SU-DHL-6 (cell line): ENCODE data around the gene RNF167.
A peak's percentile ranks its signal among the peaks of the same experiment; 100 is the strongest.

Experiments
- H2AFZ ChIP-seq: fragments of 200-600 bp; sonication (generic); 2 replicates; pipeline ENCODE4 v1.6.1; 2014; ENCODE audit warnings: low read depth, mild to moderate bottlenecking, moderate library complexity, mixed read lengths, antibody characterized with exemption, low read length; ENCODE audit not compliant: severe bottlenecking
- H3F3A ChIP-seq: fragments of 200-600 bp; shearing (Covaris generic); 2 replicates; pipeline ENCODE4 v1.6.0; 2016; ENCODE audit warnings: antibody characterized with exemption, mild to moderate bottlenecking; ENCODE audit not compliant: insufficient read depth
- H3K27ac ChIP-seq: fragments of 200-600 bp; sonication (generic); 2 replicates; pipeline ENCODE4 v1.5.1; 2016; ENCODE audit warnings: low read depth, mild to moderate bottlenecking, low read length, moderate library complexity, mixed read lengths
- H3K27me3 ChIP-seq: fragments of 200-600 bp; sonication (generic), shearing (Covaris generic); 2 replicates; pipeline ENCODE4 v1.6.0; 2014; ENCODE audit warnings: mild to moderate bottlenecking, low read length
- H3K36me3 ChIP-seq: fragments of 200-600 bp; sonication (generic); 2 replicates; pipeline ENCODE4 v1.6.1; 2014; ENCODE audit warnings: mild to moderate bottlenecking, low read length, mixed read lengths
- H3K4me2 ChIP-seq: fragments of 300-600, 200-600 bp; shearing (Covaris generic), sonication (generic); 2 replicates; pipeline ENCODE4 v1.6.0; 2014; ENCODE audit warnings: low read length, low read depth, mild to moderate bottlenecking; ENCODE audit not compliant: poor library complexity, severe bottlenecking
- H3K4me3 ChIP-seq: fragments of 200-600 bp; sonication (generic); 2 replicates; pipeline ENCODE4 v1.5.1; 2014; ENCODE audit warnings: antibody characterized with exemption, low read length, mild to moderate bottlenecking, mixed read lengths; ENCODE audit not compliant: insufficient read depth, poor library complexity, severe bottlenecking
- H3K79me2 ChIP-seq: fragments of 200-600 bp; sonication (generic); 2 replicates; pipeline ENCODE4 v1.6.1; 2014; ENCODE audit warnings: mild to moderate bottlenecking, low read length, moderate library complexity; ENCODE audit not compliant: insufficient read depth
- H3K9ac ChIP-seq: fragments of 200-600 bp; sonication (generic); 2 replicates; pipeline ENCODE4 v1.7.0; 2014; ENCODE audit warnings: mild to moderate bottlenecking, low read length
- H3K9me2 ChIP-seq: fragments of 200-600 bp; sonication (generic); replicated peaks from 2 replicates; pipeline ENCODE4 v1.6.1; 2014; ENCODE audit warnings: low read length; ENCODE audit not compliant: insufficient read depth
- H3K9me3 ChIP-seq: fragments of 200-600 bp; sonication (generic); 2 replicates; pipeline ENCODE4 v1.6.1; 2014; ENCODE audit warnings: low read length, mixed read lengths; ENCODE audit not compliant: insufficient read depth
- H4K20me1 ChIP-seq: fragments of 200-600 bp; sonication (generic); 2 replicates; pipeline ENCODE4 v1.6.1; 2014; ENCODE audit warnings: low read depth, mild to moderate bottlenecking, antibody characterized with exemption, low read length, moderate library complexity, mixed read lengths
- CTCF ChIP-seq: fragments of 200-600 bp; sonication (generic); IDR thresholded peaks from one replicate; pipeline ENCODE4 v1.5.1; 2017; ENCODE audit warnings: antibody characterized with exemption, mild to moderate bottlenecking, low read length, moderate library complexity; ENCODE audit not compliant: insufficient read depth, poor library complexity, severe bottlenecking
- EZH2phosphoT487 ChIP-seq: fragments of 200-600 bp; sonication (generic), shearing (Covaris generic); conservative IDR thresholded peaks from 2 replicates; pipeline ENCODE4 v1.6.1; 2018; ENCODE audit warnings: mild to moderate bottlenecking, antibody characterized with exemption, low read length, moderate library complexity, mixed read lengths

Gene RNF167

DNA sequence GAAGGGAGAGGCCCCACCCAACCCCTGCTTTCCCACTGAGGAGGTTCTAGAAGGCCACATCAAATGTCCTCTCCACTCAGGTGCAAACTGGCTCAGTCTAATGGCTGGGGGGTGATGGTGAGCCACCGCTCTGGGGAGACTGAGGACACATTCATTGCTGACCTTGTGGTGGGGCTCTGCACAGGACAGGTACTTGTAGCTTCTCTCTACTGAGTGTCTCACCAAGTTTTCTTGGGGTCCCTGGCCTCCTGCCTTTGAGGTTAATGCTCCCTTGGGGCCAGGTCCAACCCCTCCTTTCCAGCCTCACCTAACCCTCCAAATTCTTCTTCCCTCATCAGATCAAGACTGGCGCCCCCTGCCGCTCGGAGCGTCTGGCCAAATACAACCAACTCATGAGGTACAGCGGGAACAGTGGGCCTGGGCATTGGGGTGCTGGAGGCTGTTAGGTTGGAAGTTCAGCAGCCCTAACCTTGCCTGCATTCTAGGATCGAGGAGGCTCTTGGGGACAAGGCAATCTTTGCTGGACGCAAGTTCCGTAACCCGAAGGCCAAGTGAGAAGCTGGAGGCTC lies 16.5 kb downstream of the RNF167 start:
- H3K27ac ChIP-seq: no peak overlapping the region
- no peaks in the 10 kb centered on the region for H3K79me2 ChIP-seq
- no peak overlapping the region for H3K9ac ChIP-seq
- H3K4me3 ChIP-seq: no peak overlapping the region
- no peaks in the 10 kb centered on the region for H3K9me3 ChIP-seq
- no peak overlapping the region for H3K4me2 ChIP-seq
- no peak overlapping the region for H2AFZ ChIP-seq
- no peaks in the 10 kb centered on the region for H3K9me2 ChIP-seq
- no peaks in the 10 kb centered on the region for H3F3A ChIP-seq
- no peaks in the 10 kb centered on the region for H3K27me3 ChIP-seq
- no peaks in the 10 kb centered on the region for H3K36me3 ChIP-seq
- no peak for TF ChIP-seq EZH2phosphoT487
- TF ChIP-seq CTCF: peak; percentile 96
- no peaks in the 10 kb centered on the region for H4K20me1 ChIP-seq

DNA sequence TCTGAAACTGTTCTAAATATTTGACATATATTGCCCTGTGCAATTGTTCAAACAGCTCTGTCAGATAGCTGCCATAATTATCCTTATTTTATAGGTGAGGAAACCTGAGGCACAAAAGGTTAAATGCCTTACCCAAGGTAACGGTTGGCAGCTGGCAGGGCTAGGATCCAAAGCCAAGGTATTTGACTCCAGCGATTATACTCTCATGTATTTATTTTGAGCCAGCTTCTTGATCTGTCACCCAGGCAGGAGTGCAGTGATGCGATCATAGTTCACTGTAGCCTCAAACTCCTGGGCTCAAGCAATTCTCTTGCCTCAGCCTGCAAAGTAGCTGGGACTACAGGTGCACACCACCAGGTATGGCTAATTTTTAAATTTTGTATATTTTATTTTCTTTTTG lies 18.0 kb downstream of the RNF167 start:
- H3K9ac ChIP-seq: no peak overlapping the region

DNA sequence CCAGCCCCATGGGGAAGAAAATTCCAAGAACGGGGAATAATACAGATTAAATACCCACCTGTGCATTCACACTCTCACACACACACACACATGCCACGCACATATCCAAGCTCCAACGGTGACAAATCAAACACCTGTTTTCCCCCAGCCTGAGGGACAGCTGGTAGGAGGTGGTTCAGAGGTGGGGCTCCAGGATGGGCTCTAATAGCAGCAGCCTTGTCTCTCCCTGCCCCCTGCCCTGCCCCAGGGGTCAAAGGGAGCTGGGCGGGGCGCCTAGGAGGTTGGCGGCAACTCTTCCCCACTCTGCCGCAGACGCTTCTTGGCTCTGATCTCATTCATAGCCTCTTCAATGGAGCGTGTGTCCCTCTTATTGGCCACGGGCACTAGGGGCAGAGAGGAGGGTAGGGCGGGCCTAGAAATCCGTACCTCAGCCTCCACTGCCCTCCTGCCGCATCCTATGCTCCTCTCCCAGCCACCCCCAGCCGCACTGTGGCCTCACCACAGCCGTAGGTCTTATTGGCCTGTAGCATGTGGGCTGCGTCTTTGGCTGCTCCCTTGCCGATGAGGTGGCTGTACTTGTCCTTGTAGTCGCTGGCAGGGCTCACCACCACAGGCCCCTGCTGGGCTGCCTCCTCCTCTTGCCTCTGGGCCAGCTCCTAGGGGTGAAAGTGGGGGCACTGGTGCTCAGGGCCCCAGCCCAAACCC lies 19.3 kb downstream of the RNF167 start:
- Histone ChIP-seq H4K20me1 (no peaks in the 10 kb centered on the region), H3K4me2 (no peak overlapping the region), H3K79me2 (no peaks in the 10 kb centered on the region), H3K36me3 (no peaks in the 10 kb centered on the region), H3F3A (no peaks in the 10 kb centered on the region), H3K9ac (no peak overlapping the region), H2AFZ (no peak overlapping the region), H3K27me3 (no peaks in the 10 kb centered on the region), H3K4me3 (no peak overlapping the region), H3K9me3 (no peaks in the 10 kb centered on the region), H3K9me2 (no peaks in the 10 kb centered on the region), H3K27ac (no peak overlapping the region)
- TF ChIP-seq EZH2phosphoT487: no peak
- TF ChIP-seq CTCF: no peak

More for the DNA sequence above, 18.0 kb downstream of the RNF167 start:
- Histone ChIP-seq H3K4me2 (no peak overlapping the region), H3K9me3 (no peaks in the 10 kb centered on the region), H2AFZ (no peak overlapping the region), H3K9me2 (no peaks in the 10 kb centered on the region), H3K27ac (no peak overlapping the region), H3K79me2 (no peaks in the 10 kb centered on the region), H4K20me1 (no peaks in the 10 kb centered on the region), H3K27me3 (no peaks in the 10 kb centered on the region), H3K36me3 (no peaks in the 10 kb centered on the region), H3F3A (no peaks in the 10 kb centered on the region), H3K4me3 (no peak overlapping the region)
- TF ChIP-seq CTCF (no peak), EZH2phosphoT487 (no peak)
